Bone marrow (tissue), 2 donors: ENCODE data around the gene ADAM12.

Experiments used
- DNase-seq, 2 donors: peaks; one replicate each; lab custom pipeline; 2025; lab: John Stamatoyannopoulos, UW

Gene ADAM12

GRCh38 chr10:126114884-126115555 lies 273.3 kb downstream of the ADAM12 start:
- DNase-seq: no peak

DNA sequence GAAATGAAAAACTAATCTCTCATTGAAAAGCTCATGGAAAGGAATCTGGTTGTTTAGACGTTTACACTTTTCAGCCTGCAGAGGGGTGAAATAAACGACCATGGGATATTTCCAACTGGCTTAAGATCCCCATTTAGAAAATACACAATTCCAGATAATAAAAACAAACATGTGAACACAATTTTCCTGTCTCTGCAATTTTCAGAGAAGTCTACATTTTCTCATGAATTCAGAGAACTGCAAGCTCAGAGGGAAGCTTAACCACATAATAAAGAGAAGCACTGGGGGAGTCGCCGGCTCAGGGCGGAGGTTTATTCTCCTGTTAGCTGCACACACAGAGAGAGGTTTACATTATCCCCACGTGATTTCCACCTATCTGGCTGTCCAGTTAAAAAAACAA lies 276.8 kb downstream of the ADAM12 start:
- no peak for DNase-seq

DNA sequence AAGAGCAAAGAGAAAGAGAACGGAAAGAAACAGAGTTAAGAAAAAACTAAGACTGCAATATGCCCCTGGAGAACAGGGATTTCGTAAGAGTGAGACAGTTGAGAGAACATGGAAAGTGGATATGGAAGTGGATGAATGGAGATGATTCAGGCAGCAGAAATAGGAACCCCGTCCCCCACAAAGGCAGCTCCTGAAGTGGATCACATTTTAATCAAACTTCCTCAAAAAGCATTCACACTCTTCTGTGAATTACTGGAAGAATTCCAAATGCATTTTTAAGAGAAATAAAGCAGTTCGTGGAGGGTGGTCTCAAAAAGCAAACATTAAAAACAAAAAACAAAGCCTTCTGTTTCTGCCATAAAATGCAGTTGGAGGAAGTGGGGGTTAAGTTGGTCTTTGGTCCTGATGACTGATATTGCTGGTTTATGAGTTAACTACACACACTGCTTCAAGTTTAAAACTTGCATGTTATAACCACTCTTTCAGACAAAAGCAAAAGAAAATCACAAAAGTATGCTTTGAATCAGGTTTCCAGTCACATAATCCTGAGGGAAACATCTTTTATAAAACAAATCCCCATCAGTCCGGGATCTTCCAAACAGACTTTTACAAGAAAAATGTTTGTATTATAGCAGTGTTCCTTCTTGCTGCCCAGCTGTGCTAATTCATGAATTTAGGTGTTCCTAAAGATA lies 277.6 kb downstream of the ADAM12 start:
- DNase-seq: no peak

DNA sequence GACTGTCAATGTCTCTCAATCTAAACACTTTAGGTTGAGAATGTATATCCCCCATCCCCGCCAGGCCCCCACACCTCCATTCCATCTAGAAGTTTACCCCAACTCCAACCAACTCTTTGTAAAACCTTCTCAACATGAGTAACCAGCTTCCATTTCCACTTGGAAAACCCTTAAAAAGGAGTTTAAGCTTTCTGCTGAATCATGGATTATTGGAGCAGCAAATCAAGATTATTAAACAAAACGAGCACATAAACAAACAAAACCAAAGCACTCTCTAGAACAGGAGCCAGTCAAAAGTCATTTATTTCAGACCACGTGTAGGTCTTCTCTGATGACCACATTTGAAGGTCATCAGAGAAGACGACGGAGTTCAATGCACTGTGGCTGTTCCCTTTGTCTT lies 278.4 kb downstream of the ADAM12 start:
- no peak for DNase-seq

GRCh38 chr10:126108693-126109092 lies 279.6 kb downstream of the ADAM12 start:
- DNase-seq: no peak

DNA sequence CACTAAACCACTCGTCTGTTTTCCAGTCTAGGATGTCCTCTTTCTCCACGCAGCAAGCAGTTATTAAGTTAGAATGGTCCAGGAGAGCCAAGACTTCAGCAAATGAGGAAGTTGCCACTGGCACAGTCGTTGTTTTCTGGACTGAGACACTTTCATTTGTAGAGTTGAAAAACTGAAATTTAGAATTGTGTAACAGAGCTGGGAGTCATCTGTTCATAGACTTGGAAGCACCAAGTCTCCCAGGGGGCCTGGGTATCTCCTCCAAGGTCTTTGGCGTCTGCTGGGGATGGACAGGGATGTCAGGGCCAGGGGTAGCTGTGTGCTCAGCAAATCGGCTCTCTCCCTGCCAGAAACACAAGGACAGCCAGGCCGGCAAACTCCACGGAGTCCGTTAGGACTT lies 283.5 kb downstream of the ADAM12 start:
- no peak for DNase-seq

DNA sequence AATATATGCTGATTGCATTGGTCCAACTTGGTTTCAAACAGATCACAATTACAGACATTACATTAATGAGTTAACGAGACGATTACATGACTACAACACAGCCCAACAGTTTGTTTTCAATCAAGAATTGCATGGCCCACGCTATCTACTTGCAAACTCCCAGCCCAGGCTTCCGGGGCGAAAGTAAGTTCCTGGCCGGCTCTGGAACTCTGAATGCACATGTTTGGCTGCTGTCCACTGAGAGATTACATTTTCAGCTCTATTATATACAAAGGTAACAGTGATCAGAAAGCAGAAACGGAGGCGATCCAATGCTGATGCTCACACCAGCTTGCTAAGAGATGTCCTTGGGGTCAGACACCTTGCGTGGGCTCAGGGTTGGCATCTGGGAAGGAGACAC lies 285.6 kb downstream of the ADAM12 start:
- no peak for DNase-seq

DNA sequence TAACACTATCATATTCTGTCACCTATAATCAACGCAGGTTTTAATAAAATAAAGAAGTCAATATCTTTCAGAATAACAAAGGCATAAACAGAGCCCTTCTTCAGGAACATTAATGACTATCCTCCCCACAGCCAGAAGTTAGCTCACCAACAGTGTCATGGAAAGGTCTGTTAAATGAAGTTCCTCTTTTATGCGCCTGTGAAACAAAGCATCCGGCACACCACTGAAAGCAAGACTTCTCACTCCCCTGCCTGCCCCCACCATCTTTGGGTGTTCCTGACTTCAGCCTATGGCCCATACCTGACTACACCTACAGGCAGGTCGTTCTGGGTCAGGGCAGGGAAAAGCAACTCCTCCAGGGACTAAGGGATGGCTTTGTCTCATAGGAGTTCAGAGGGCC lies 286.5 kb downstream of the ADAM12 start:
- DNase-seq: peak in 1 of 2 donors; percentile 15

- no peak for DNase-seq
These were observed 287.0 kb downstream of the ADAM12 start for GRCh38 chr10:126101325-126101724.

DNA sequence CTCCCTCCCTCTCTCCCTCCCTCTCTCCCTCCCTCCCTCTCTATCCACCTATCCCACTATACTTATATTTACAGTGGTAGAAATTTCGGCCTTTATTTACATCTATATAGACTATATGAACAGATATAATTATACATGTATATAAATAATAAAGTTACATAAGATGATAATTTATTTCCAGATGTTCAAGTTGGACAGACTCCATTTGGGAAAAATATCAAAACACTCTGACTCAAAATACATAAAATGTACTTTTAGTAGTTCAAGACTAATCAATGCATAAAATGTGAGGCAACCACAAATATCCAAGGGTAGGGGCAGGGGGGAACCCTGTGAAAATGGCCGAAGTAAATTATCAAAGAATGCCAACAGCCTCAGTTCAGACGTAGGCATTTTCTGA lies 288.9 kb downstream of the ADAM12 start:
- DNase-seq: no peak

DNA sequence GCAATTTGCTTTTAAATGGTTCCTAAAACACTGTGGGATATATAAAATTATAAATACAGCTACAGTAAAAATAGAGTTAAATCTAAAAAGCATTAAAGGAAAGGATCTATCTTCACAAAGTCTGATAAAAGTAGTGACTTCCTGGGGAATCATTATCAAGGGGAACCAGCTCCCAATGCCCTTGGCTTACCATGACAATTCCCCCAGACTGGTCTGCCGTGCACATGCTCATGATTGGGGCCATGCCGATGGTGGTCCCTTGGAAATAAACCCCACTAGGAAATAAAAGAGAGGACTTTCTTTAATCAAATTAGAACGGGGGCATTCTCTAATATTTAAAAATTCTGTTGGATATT lies 290.1 kb downstream of the ADAM12 start:
- DNase-seq: no peak

DNA sequence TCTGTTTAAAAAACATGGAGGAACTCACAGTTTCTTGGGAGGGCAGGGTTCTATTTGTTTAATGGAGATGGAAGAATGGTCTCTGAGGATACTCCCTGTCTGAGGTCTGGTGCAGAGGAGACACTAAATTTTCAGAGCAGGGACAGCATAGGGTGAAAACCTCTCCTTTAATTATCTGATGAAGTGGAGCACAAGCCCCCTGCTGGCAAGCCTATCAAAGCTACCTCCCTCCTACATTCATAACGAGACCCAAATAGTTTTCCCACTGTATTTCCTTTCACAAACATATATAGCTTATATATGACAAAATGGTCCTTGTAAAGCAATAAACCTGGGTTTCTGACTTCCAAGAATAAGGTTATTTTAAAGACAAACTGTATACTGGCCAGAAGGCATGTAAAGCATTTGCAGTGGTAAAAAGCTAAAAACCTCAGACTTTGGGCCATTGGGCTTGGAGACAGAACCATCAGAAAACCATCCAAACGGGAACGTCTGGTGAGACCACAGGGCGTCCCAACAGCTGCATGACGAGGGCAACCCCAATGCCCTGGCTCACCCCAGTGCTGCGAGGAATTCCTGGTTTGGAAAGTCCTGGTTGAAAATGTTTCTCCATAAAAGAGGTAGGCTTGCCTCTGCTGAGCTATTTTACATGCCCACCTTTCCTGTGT lies 290.6 kb downstream of the ADAM12 start:
- DNase-seq: no peak

- DNase-seq: no peak
These were observed 293.7 kb downstream of the ADAM12 start for GRCh38 chr10:126094537-126094936.

GRCh38 chr10:126092366-126093215 lies 295.7 kb downstream of the ADAM12 start:
- no peak for DNase-seq

DNA sequence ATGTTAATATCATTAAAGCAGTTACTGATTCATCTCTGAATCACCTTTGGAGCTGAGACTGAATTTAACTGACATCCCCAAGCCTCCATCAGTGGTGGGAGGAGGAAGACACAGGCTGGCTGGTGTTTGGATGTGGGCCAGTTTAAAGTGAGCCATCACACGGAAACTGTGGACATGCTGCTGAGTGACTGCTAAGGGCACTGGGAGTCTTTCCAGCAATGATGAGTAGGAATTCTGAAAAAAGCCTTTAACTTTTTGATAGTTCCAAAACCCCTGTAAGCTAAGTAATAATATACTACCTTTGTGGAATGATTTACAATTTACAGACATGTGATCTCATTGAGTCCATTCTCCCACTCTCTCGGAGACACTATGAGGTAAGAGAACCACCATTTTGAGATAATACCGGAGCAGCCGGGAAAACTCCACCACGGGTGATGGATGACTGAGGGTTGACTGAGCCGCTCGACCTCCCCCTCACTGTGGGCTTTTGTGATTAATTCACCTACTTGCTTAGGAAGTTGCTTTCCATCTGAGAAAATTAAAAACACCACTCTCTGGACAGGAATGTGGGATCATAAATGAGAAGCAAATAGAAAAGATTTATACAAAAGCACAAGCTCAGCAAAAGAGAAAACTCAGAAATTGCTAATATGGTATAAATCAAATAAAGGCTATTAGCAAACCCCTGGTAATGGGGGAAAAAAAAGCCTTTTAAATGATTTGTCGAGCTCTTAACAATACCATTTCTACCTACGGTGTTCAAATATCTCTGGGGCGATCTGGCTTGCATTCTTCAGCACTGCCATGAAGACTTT lies 297.2 kb downstream of the ADAM12 start:
- no peak for DNase-seq

DNA sequence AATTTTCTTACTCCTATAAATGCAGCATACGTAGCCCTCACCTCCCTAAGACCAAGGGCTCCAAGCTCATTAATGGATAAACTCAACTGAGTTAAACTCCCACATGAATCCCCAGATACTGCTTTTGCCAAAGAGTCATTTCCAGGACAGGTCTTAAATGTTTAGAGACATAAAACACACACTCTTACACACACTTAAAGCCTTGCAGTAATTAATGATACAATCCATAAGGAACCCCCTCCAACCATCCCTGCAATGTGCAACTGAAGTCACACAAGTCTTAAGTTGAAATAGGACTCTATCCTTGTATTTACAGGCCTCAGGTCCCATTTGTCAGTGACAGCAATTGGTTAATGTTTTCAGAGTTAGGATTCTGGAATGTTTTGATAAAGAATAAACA lies 297.8 kb downstream of the ADAM12 start:
- no peak for DNase-seq

DNA sequence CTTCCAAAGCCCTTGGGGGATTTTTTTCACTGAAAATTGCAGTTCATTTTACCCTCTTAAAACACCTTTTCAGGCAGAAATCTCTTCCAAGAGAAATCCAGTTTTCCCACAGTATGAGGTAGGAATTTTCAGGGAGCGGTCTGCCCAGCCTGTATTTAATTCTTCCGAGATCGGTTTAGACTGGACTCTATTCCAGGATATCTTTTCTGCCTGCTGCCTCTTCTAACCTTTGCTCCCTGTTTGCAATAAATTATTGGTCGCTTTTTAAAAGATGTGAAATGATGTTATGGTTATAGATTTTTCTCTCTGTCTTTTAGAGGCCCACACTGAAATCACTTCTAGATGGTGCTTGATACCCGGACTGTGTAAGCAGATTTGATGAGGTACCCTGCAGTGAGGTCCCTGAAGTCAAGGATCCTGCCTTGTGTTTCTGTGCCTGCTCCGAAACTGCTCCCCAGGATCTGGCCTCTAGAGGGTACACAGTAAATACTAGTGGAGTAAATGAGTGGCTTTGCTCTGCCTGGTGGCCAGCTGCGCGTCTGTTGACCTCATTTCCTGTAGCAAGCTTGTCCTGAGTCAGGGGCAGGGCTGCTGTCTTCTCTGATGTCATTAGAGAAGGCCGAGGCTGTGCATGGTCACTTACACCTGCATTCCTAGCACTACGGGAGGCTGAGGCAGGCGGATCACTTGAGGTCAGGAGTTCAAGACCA lies 300.3 kb downstream of the ADAM12 start:
- no peak for DNase-seq

GRCh38 chr10:126087153-126087680 lies 301.1 kb downstream of the ADAM12 start:
- no peak for DNase-seq

GRCh38 chr10:126085806-126086205 lies 302.5 kb downstream of the ADAM12 start:
- DNase-seq: no peak

DNA sequence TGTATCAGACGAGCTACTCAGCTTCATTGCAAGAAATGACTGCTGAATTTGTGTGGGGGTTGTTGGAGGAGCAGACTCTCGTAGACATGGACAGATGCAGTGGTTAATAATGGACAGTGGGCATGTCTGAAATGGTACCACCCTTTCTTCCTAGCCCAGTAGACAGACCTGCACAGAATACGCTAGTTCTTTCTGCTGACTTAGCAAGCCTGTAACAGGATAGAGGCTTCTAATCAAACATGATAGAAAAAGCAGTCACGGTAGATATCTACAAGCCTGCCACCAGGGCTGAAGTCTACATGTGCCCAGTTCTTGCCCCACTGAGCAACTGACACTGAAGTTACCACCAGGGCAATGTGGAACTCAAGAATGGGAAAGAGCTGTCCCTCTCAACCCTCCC lies 303.9 kb downstream of the ADAM12 start:
- no peak for DNase-seq

DNA sequence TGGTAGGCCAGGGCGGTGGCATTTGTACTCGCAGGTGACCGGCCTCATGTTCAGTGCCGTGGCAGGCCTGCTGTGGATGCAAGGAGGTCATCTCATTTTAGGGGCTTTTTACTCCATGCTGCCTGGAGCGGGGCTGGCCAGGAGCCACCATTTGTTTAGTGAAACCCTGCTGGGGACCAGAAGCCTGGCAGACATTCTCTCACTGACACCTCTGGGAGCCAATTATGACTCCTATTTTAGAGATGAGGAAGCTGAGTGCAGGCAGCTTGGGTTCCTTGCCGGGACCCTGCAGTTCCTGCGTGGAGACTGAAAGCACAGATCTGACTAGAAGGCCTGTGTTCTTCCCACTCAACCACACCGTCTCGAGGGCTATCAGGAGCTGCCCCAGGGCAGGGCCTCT lies 305.3 kb downstream of the ADAM12 start:
- no peak for DNase-seq
